Frontal cortex (tissue), 4 donors: ENCODE measurements around the gene TTC23L. TPM values are rescaled to one million over a fixed set of nuclear protein-coding genes. Genes with fewer than 3 reads are reported as not detected.
"Not testable (repeated sequence)": the region's sequence is repeated elsewhere in the genome, so short reads cannot be mapped to it uniquely, and the experiment has no call there.

Experiments used
- DNase-seq, 2 donors: peaks; one replicate each; pipeline ENCODE4 v3.0.0; 2012; ENCODE audit warnings: low spot score in 2 of 2
- FAIRE-seq: peaks from 2 replicates; lab custom pipeline; 2012; peaks lifted over from hg19 to GRCh38; lab: Jason Lieb, UNC
- total RNA-seq: library from RNA; depleted of rRNA; stranded (reverse); fragments of >200 nt; gene quantifications from one replicate; pipeline ENCODE4 v1.2.3, GENCODE V29; 2014
- donor health status: control.
- donor health status: control.
- donor health status: control.

Gene TTC23L
- 5.7 TPM for total RNA-seq

DNA sequence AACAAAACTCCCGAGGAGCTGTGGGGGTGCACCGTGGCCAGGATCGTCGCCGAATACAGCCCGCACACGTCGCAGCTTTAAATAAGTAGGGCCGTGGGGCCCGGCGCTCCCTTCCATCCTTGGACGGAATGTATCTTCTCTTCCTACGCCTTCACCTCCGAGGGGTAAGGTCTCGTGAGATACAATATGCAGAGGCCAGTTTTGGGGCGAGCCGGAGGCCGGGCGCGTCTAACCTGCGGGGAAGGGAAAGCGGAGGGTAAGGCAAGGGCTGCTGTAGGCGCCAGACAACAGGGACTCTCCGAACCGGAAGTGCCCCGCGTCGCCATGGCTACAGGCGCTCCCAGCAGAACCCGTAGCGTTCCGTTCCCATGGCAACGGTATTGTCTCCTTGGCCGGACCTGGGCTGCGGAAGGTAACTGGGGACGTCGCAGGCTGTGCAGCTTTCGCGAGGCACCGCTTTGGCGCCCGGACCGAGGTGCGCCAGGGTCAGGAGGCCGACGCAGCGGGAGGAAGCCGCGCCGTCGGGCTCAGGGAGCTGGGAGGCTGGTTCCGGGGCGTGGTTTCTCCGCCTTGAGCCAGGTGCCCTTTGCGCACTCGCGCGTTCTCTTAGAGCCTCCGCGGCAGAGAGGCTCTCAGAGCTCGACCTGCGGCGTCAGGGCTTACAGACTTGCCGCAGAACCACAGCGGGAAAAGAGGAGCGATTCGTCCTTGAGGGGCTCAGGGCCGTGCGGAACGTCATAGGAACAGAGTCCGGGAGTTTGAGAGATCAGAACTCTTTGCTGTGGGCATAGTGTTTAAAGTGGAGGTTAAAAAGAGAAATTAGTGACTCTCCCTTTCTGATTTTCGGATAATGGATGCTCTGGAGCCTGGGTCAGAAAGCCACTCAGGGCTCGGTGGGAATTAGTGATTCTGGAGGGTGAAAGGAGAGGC, at the start of gene TTC23L:
Gene TTC23L (plus strand): TSS at position 380 of the 930 bp plus-strand sequence. CDS start 1,508 bp downstream, outside the sequence.
- peak; percentile 76 to 89 for DNase-seq

GRCh38 chr5:34789639-34790038, 49.3 kb upstream of the TTC23L start:
- no peak for FAIRE-seq
- no peak for DNase-seq

More for the DNA sequence above, at the start of gene TTC23L:
- FAIRE-seq = no peak

- DNase-seq = no peak
Observed at GRCh38 chr5:34790069-34790468, 48.9 kb upstream of the TTC23L start.

DNA sequence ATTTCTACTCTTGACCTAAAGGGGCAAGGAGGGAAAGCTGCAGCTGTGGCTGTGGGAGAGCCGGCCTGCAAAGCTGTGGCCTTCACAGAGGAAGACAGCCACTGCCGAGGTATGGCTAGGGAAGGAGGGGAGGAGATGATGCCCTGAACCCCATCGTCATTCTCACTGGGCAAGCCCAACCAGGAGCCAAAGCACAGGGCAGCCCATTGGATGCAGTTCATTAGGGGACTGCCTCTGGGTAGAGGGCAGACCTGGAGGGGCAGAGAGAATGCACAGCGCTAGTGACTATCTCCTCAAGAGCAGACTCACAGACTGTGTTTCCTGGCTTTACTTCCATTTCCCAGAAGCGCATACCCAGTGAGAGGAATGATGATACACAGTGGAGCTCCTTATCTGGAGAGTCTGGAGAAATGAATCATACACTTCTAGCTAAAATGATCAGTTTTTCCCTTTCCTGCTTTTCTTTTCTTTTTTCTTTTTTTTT, 47.2 kb upstream of the TTC23L start:
- no peak for DNase-seq
- FAIRE-seq = no peak

More at GRCh38 chr5:34790069-34790468, 48.9 kb upstream of the TTC23L start:
- FAIRE-seq = no peak

DNA sequence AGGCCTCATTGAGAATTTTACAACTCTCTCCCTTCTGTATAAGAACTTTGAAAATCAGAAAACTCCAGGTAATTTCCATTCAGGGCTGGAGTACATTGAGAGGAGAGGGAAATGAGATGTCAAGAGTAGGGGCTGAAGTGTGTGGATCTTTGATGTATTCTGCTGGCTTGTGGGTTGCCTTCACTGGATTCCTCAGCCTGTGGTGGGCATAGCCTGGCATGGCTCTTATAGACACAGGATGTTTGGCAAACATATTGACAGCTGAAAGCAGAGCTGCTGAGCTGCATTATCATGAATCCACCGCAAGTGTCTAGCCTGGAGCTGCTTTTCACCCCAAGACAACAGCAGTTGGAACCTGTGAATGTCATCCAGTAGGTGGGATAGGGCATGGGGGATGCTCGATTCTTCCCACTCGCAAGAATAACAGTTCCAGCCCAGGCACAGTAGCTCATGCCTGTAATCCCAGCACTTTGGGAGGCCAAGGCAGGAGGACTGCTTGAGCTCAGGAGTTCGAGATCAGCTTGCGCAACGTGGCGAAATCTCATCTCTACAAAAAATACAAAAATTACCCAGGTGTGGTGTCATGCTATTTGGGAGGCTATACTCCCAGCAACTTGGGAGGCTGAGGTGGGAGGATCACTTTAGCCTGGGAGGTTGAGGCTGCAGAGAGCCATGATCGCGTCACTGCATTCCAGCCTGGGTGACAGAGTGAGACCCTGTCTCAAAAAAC, 36.0 kb upstream of the TTC23L start:
- DNase-seq (no peak), FAIRE-seq (no peak)

DNA sequence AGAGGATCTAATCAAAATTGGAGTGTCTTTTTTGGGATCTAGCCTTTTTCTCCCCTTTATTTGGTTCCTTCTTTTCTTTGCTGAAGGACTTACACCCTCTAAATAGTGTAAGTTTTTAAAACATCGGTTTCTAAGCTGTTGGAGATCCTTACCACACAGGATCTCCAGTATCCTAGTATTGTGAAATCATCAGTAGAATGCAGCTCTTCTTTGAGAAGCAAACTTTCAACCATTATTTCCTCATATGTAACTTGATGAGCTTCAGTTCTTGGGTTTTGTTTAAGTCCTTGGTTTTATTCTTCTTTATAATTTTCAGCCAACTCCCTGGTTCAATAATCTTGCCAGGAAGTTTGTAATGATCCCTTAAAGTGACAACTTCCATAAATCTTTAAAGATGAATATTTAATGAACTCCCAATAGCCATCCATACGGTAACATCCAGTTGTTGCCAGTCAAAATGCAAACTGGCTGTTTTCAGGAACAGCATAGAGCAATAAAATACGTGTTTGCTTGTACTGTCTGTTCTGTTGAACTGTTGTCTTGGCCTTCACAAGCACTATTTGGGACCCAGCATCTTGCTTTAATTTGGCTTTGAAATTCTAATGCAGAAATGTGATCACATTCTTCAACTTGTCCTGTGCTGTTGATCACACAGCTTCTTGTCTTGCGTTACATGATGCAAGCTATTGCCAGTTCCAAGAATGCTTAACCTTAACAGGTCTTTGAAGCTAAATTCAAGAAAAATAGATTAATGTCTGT, 34.8 kb upstream of the TTC23L start:
- DNase-seq = no peak
- no peak for FAIRE-seq

DNA sequence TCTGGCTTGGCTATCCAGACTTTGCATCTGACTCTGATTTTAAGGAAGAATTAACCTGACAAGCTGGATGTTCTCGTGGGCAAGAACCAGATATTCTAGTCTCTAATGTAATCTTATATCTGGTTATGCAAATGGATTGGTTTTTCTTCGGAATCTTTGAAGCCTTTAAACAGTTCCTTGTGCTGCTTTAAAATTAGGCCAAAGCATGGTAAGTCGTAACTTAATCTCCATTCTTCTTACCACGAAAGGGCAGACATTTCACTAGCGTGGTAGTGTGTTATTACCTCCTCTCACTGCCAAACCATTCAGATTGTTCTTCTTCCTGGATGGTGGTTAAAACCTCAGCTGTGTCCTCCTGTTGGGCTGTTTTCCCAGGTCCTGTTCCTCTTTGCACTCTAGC, 34.1 kb upstream of the TTC23L start:
- FAIRE-seq = no peak
- no peak for DNase-seq

DNA sequence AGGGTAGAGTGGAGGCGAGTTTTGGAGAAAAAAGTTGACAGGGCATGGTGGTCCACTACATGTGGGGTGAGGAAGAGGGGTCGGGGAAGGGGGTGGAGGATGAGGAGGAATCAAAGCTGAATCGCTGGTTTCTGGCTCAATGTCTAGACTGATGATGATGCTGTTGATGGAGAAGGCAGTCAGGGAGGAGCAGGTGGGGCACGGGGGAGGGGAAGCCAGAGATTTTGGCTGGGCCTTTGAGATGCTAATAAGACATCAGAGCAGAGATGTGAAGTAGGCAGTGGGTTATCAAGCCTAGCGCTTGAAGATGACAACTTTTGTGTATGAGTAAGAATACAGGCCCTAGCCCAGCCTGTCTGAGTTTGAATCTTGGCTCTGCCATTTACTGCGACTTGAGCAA, 32.4 kb upstream of the TTC23L start:
- DNase-seq (no peak), FAIRE-seq (no peak)

GRCh38 chr5:34811706-34812105, 27.3 kb upstream of the TTC23L start:
- DNase-seq (no peak), FAIRE-seq (no peak)

DNA sequence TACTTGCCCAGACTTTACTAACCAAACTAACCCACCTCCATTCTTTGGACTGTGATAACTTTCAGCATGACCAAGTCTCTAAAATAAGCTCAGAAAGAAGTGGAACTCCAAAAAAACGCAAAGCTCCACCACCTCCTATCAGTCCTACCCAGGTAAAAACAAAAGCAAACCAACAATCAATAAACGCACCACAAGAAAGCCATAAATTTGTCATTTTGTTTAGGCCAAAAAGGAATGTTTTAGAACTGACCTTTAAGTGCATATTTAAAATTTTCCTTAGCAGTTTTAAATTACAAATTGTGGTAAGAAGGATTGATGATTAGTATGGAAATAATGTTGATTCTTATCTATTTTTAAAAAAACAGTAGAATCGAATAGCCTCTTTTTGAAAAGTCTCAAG, 25.5 kb upstream of the TTC23L start:
- DNase-seq (no peak), FAIRE-seq (no peak)

- FAIRE-seq (no peak), DNase-seq (no peak)
Observed at GRCh38 chr5:34817558-34818351, 21.2 kb upstream of the TTC23L start.

DNA sequence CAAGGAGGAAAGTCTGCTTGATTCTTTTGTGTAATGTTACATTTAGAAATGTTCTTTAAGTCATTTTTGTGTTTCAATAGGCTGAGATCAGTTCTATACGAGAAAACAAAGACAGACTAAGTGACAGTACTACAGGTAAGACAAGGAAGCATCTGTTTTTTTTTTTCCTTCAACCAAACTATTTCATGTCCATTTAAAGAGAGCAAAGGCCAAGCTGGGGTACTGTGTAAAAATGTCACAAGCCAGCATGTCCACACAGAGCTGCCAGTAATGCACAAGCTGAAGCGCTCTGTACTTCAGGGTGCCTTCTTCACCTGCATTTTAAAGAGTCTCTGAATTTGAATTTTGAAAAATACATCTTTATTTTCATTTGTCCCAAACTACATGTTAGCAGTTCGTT, 20.2 kb upstream of the TTC23L start:
- FAIRE-seq = no peak

GRCh38 chr5:34820593-34820992, 18.4 kb upstream of the TTC23L start:
- FAIRE-seq = no peak
- DNase-seq = no peak

More for the DNA sequence above, 20.2 kb upstream of the TTC23L start:
- DNase-seq = no peak

- no peak for DNase-seq
- FAIRE-seq = no peak
Observed at GRCh38 chr5:34822956-34823715, 15.8 kb upstream of the TTC23L start.

DNA sequence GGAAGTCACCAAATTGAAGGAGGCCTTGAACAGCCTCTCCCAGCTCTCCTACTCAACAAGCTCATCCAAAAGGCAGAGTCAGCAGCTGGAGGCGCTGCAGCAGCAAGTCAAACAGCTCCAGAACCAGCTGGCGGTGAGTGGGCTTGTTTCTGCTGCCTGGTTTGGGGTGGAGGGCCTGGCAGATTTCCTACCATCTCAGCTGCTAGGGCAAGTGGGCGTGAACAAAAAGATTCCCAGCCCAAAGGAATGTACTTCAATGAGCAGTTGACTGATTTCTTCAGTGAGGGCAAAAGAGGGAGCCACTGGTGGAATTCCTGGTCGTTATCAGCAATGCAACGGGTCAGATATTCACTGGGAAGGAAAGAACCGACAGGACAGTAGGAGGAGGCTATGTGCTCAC, 12.6 kb upstream of the TTC23L start:
- DNase-seq (no peak), FAIRE-seq (no peak)

GRCh38 chr5:34827588-34828506, 11.1 kb upstream of the TTC23L start:
- DNase-seq (no peak), FAIRE-seq (no peak)

DNA sequence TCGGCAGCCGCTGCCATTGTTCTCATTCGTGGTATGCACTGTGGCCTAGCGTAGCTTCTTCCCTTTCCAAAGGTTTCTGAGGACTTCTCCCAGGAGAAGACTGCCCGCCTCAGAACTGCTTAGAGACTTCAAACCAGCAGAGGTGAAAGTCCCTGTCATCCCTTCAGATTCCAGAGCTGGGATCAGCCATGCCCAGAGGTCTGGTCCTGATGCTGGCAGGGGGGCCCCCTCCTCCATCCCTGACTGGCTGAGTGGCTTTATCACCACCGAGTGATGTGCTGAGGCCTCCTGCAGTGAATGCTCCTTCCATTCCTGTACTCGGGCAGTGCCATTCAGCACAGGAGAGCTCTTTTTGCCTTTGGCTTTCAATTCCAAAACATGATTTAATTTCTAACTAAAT, 8.1 kb upstream of the TTC23L start:
- DNase-seq, FAIRE-seq: not testable (repeated sequence)

- FAIRE-seq = no peak
- no peak for DNase-seq
Observed at GRCh38 chr5:34831303-34831702, 7.7 kb upstream of the TTC23L start.
